HS-5 (cell line): ENCODE measurements around the gene ASTL.

ENCODE experiments used
- DNase-seq: peaks from one replicate; pipeline ENCODE4 v3.0.0-alpha.2; 2012; ENCODE audit warnings: low read depth

The ASTL gene

DNA sequence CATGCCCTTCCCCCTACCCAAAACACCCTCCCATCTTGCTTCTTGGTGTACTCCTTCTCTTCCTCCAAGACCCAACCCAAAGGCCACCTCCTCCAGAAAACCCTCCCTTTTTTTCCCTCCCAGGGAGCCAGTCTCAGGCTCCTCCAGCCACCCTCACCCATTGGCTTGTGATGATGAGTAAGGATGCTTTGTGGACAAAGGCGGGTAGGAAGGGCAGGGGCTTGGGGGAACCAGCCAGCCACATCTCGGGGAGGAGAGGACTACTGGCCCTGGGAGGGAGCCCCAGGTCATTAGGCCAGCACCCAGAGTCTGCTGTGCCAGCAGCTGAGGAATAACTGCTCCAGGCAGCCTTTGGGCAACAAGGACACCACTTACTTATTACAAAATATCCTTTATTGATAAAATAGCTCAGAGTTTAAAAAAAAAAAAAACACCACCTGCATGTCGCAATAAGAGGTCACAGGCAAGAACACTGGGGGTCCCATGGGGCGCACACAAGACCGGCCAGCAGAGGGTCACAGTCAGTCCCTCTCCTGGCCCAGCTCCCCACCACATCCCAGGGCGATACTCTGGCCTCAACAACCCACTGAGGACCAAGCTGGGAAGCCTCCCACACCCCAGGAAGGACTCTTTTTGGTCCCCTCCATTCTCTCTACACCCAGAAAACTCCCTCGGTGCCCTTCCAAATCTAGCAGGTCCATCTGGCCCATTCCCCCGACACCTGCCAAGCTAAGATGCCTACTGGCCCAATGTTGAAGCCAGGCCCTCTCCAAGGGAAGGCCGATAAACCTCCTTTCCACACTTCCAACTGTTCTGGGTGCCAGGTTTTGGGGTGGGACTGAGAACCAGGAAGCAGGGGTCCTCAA, 25.6 kb downstream of the ASTL start:
- DNase-seq, result no peak

DNA sequence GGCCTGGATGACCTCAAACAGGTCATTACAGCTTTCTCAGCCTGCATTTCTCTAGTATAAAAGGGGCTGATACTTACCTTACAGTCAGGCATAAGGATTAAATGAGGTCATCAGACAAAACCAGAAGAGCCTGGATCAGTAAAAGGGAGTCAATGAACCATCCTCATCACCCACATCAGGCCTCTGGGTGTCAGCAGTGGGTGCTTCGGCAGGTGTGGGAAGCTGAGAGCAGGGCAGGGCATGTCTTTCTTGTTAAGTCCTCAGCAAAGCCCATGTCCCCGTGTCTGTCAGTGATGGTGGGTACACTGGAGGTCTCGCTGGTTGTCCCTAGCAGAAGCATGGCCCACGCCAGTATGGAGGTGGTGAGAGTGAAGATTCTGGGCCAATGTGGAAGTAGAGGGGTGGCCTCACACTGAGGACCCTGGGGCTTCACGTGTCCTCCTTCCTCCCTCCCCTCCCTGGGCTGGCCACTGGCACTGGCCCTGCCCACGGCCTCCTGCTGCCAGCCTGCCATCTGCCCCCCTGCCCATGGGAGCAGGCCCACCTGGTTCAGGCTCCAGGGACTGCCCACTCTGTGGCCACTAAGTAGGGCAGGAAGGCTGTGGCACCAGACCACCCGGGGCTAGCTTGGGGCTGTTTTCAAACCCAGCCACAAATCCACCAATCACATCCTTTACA, 26.3 kb downstream of the ASTL start:
- no peak for DNase-seq

DNA sequence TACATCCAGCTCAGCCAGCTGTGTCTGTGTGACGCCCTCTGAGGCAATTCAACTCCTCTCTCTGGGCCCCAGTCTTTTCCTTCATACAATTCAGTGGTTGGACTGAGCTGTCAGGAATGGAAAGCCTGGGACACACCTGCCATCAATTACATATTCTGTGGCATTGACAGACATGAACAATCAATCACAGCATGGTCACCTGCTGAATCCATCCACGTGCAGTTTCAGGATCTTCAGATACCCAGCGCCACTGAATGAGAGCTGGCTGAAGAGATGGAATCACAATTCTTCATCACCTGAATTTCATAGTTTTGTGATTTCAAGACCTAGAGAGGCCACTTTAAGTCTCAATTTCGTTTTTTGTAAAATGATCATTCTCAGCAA, 27.1 kb downstream of the ASTL start:
- DNase-seq, result no peak

DNA sequence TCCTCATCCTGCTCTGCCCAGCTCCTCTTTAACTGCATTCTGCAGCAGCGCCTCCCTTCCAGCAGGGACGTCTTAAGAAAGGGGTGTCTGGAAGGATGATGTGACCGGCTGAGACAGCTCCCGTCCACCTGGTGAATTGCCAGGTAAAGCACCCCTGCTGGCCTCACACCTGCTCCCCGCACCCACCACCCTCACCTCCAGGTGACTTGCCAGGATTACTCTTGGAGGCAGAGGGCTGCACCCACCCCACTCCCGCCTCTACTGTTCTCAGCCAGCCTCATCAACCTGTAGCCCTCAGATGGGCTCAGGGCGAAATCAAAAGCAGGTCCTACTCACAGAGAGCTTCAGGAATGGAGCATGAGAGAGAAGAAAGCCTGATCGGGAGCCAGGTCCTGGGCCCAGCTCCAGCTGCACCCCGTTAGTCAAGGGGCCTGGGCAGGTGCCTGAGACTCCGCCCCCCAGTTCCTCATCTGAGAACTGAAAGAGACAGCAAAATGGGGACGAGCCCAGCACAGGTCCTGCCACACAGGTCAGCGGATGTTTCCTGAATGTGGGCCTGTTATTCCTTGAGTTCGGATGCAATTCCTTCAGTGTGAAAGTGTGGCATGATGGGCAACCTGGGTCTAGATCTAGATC, 27.6 kb downstream of the ASTL start:
- DNase-seq, result no peak

DNA sequence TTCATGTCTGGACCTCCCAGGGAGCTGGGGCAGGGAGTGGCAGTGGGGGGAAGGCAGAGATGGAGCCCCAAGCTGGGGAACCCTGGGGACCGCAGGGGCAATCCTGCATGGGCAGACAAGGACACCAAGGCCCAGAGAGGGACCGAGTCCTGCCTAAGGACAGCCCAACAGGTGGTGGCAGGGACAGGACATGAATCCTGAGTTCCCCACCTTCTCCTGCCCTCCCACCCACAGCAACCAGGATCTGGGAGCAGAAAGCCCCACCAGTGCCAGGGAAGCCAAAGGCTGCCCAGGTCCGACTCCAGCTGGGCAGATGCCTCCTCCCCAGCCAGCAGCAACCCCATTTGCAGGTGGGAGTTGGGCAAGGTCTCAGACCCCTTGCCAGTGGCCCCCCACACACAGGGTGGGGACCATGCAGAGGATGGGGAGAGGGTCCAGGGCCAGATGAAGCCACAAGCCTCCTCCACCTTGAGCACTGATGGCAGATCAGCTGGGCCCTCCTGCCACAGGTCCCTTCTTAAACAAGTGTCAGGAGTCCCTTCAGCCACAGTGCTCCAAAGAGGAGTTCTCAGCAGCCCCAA, 28.3 kb downstream of the ASTL start:
- DNase-seq, result no peak

DNA sequence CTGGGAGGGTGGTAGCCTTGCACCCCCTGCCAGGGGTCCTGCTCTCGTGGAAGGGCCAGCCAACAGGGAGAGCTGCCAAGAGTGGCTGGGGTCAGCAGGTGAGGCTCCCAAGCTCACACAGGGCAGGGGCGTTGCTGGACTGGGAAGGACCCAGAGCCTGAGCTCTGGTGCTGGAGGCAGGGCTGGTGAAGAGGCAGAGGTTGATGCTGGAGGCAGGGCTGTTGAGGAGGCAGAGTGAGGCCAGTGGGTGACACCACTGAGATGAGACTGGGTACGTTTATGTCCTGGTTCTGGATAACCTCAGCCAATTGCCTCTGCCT, 29.0 kb downstream of the ASTL start:
- DNase-seq, result no peak

DNA sequence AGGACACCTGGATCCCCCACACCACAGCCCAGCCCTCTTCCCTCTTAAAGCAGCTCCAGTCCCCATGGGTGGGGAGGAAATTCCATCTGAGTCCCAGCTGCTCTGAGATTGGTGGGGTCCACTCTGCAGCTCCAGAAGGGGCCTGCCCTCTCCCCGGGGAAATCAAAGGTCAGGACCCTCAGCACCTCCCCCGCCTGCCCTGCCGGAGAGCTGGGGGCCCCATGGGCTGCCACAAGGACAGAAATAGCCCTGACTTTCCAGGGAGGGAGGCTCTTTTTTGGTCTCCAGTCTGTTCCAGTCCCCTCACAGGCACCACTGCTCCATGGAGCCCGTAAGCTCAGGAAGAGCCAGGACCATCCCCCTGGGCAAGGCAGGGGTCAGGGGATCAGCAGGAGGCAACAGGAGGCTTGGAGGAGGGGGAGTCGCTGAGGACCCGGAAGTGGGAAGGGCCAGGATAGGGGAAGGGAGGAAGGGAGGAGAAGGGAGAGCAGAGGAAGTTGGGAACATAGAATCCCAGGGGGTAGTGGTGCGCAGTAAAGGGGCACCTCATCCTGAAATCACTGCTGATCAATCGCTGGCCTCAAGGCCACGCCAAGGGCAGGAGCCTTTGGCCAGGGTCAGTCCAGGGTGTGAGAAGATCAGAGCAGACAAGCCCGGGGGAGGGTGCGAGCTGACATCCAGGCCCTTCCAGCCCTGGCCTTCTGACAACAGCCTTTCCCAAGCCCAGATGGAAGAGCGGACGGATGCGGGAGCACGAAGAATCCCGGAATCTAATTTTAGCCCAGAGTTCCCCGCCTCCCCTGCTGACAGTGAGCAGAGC, 29.6 kb downstream of the ASTL start:
- DNase-seq, result no peak

DNA sequence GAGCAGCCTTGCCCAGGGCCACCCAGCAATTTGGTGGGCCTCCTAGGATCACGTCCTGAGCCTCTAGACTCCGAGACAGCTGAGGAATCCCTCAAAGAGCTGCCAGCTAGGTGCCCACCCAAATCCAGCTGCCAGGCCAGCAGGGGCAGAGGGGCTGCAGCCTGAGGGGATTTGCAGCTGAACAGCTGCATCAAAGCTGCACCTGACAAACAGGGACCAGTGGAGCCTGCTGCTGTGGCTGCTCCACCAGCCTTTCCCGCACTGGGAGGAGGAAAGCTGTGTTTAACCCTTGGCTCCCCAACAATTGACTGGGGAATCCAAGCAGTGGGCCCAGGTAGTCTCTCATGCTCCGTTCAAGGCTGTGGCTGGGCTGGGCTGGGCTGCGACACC, 30.2 kb downstream of the ASTL start:
- DNase-seq, result no peak

DNA sequence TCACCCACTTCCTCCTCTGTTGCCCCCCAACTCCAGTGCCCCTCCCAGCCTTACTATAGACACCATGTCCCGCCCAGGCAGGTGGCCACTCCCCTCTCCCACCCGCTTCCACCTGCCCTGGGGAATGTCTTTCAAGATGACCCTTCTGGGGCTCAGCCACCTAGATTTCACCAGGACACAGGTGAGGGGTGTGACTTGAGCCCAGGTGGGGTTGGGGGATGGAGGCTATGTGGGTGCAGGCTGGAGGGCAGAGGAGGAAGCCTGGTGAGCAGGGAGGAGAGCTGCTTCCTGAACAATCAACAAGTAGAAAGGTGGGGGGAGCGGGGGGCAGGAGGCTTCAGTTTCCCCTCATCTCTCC, 30.6 kb downstream of the ASTL start:
- DNase-seq, result no peak

DNA sequence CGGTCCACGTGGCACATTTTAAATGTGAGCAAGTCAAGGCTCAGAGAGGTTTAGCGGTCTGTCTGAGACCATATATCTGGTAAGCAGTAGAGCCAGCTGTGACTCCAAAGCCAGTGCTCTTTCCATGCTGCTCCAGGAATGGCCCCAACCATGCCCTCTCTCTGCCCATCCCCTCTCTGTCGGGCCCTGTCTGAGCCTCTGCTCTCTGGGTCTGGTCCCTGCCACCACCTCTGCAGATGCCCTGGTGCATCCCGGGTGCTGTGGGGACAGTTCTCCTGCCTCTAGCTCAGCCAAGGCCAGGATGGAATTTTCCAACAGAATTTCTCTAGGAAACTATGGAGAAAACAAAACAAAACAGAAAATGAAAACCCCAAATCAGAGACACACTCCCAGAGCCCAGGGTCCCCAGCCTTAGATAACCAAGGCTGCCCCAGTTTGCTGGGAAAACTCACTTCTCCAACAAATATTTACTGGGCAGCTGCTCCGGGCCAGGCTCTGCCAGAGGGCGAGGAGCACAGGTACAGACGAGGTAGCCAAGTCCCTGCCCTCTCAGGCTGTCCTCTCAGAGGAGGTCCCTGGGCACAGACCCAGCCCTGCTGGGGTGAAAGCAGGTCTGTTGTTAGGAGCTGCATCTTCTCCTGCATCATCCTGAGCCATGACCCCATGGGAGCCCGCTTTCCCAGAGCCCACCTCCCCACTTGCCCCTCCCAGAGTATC, 31.2 kb downstream of the ASTL start:
- DNase-seq, result no peak

DNA sequence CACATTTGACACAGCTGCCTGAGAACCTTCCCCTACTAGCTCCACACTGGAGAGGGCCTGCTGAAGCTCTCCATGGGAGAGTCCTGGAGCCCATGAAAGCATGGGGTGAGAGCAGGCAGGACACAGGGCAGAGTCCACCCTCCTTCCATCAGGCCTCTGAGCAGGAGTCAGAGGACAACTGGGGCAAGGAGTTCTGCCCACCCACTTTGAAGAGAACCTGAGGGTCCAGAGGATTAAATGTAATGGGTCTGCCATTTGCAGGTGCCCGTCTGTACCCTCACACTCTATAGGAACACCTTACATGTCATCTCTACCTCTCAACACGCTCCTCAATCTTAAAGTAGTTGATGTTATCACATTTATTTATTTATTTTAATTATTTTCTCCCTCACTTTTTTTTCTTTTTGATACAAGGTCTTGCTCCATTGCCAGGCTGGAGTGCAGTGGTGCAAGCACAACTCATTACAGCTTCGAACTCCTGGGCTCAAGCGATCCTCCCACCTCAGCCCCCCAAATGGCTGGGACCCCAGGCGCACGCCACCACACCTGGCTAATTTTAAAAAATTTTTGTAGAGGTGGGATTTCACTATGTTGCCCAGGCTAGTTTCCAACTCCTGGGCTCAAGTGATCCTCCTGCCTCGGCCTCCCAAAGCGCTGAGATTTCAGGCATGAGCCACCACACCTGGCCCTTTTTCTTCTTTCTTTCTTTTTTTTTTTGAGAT, 32.1 kb downstream of the ASTL start:
- no peak for DNase-seq

DNA sequence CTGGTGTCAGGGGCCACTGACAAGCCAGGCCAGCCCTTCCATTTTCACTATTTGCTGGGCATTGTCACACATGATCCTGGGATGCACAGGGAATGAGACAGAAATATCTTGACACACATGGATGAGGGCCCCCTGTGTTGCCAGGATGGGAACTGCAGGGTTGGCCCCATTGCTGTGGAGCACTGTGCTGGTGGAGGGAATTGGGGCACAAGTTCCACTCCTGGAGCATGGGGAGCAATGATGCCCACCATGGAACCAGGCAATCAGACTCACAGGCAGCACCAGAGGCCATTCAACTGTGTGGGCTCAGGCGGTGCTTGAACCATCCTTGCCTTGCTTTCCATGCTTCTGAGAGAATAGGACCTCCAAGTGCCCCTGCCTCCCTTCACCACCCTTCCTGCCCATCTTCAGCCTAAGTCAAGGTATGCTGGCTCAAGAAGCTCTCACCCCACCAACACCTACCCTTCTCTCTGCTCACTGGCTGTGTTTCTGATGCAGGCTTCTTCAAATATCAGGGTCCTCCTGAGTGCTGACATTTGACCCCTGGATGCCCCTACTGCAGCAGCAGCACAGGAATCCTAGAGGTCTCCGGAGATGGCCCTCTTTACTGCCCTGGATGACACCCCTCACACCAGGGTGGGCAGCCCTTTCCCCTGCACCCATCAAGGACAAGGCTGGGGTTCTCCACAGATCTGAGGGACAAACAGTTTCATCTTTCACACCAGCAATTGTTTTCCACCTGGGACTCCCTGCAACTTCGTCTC, 33.0 kb downstream of the ASTL start:
- no peak for DNase-seq

DNA sequence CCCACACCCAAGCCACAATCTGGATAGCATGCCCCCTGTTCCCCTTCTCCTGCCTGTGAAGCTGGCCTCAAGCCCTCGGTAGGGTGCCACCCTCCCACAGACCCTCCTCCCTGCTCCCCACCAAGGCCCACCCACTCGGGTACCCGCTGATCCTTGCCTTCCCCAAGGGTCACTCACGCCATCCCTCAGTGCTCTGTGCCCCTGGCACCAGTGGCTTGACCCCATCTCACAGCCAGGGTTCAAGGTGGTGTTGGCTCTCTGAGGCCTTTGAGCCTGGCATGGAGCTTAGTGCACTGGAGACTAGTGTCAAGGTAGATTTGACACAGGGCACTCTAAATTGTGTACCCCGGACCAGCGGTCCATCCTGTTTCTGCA, 33.8 kb downstream of the ASTL start:
- no peak for DNase-seq

DNA sequence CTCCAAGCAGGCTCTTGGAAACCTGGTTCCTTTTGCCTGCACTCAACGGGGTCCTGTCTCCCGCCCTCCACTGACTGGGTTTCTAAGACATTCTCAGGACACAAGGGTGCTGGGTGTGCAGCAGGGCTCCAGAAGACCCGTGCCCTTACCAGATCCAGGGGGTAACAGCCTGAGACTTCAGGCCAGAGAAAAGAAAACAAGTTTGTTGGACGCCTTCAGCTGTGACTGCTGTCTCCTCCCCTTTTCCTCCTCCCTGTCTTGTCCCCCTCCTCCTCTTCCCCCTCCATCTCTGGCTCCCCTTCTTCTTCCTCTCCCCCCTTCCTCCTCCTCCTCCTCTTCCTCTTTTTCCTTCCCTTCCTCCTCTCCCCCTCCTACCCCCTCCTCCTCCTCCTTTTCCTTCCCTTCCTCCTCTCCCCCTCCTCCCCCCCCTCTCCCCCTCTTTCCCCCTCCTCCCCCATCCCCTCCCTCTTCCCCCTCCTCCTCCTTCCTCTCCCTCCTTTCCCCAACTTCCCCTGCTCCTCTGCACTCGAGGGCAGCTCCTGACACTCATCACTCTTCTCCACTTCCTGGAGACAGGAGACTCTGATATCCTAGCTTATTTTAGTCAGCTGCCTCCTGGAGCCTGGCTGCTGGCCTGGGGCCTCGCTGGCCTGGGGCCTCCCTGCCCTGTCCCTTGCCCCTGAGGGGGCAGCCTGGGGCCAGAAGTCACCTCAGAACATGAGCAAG, 34.4 kb downstream of the ASTL start:
- DNase-seq, result no peak

DNA sequence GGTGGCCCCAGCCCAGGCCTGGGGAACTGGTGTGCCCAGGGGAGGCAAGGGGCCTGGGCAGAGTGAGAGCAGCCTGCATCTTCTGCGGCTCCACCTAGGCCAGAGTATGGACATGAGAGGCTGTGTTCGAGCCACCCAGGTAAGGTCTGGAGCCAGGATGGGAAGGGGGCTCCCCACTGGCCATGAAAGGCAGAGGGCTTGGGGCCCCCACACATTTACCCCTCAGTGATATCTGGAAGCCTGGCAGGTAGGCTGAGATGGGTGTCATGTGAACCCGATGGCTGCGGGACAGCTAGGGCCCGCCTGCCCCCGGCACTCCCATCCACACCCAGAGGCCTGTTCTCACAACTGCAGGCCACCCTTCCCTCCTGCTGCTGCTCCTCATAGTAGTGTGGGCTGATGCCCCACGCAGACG, 35.1 kb downstream of the ASTL start:
- DNase-seq, result no peak

DNA sequence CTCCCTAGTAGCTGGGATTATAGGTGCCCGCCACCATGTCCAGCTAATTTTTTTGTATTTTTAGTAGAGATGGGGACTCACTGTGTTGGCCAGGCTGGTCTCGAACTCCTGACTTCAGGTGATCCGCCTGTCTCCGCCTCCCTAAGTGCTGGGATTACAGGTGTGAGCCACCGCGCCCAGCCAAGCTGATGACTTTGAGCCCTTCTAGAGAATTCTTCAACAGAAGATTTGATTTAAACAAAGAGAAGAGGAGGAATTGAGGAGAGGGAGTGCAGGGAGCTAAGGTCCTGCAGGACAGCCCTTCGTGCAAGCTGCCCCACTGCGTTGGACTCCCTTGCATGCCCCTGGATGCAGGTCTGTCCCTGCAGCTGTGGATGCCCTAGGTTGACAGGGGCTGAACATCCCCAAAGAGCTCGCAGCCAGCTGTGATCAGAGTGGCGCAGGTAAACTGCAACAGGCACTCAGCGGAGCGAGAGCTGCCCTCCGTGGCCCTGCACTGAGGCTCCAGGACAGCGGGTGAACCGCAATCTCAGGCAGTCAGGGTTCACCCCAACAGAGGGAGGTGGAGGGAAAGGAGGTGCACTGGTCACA, 35.6 kb downstream of the ASTL start:
- DNase-seq, result no peak

DNA sequence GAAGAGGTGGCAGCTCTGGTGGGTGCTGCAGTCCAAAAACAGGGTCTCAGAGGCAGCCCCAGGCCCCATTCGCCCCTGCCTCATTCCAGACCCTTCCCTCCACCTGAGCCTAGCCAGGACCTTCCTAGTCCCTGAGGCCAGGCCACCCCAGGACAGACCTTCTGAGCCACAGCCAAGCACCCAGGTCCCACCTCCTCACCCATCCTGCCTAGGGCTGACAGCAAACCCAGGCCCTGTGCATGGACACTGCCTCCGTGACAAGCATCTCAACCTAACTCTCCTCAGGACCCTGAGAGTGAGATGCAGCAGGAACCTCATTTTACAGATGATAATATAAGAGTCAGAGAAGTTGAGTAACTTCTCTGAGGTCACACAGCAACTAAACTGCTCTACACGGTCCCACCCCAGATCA, 37.4 kb downstream of the ASTL start:
- no peak for DNase-seq

DNA sequence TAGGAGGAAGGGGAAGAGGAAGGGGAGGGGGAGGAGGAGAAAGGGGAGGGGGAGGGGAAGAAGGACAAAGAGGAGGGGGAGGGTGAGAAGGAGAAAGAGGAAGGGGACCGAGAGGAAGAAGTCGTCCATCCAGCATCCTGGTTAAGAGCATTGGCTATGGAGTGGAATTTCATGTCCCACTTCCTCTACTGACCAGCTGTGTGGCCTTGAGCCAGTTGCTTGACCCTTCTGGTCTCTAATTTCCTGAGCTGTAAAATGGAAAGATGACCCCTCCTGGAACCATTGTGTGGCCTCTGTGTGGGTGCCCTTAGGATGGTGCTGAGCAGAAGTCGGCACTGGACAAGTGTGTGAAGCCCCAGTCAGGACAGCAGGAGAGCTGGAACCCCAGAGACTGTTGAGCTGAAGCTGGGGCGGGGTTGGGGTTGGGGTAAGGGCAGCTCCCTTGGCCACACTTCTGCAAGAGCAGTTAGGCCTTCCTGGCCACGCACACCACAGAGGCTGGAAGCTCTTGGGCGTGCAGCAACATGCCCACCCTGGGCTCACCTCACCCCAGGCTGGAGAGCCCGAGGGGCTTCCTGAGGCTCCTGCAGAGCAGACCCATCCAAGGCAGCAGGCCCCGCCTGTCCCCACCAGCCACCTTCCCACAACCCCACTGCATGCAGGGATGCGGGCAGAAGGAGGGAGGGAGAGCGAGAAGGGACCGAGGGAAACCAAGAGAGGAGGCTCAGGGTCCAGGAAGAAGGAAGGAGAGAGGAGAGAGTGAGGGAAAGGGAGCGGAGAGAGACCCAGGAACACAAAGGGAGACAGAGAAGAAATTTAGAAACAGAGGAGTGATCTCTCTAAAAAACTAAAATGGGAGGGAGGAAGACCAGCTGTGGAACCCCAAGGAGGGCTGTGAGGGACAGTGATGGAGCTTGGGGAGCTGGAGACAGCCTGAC, 38.2 kb downstream of the ASTL start:
- no peak for DNase-seq
